Breast epithelium (tissue), 3 donors: ENCODE data around the gene APOL2.

Experiments
- CTCF ChIP-seq, 3 donors: fragments of 450-650 bp; IDR thresholded peaks; one replicate each; pipeline ENCODE4 v1.5.1; 2016 to 2017; ENCODE audit warnings: antibody characterized with exemption in 3 of 3, mild to moderate bottlenecking in 3 of 3, moderate library complexity in 3 of 3
- POLR2A ChIP-seq: fragments of 450-650 bp; IDR thresholded peaks from one replicate; pipeline ENCODE4 v1.6.1; 2016; ENCODE audit warnings: antibody characterized with exemption, mild to moderate bottlenecking, moderate library complexity
- POLR2AphosphoS5 ChIP-seq, 3 donors: sonication (generic); formaldehyde crosslinking; IDR thresholded peaks; one replicate each; pipeline ENCODE4 v1.6.1; 2017; ENCODE audit warnings: antibody characterized with exemption in 3 of 3

DNA sequence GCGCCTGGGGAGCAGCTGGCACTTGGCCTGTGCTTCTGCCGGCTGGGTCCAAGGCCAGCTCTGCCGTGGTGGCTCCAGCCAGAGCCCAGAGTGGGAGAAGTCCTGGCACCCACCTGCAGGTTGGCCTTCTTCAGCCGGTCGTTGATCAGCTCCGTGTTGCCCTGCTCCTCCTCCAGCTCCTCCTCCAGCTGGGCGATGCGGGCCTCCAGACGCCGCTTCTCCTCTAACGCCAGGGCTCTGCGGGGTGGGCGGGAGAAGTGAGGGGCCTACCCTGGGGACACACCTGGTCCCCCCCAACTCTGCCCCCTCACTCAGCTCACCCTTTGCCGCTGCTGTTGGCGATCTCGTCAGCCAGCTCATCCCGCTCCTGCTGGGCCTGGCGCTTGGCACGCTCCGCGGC, 46.2 kb upstream of the APOL2 start:
- TF ChIP-seq POLR2A (no peak), CTCF (IDR thresholded peaks at IDR 0.05) (no peak), POLR2AphosphoS5 (IDR thresholded peaks at IDR 0.05) (no peak)
